GM23248 (cell line): Measurements from ENCODE around the gene ADAM33. TPM values are rescaled to one million over a fixed set of nuclear protein-coding genes. Genes with fewer than 3 reads are reported as not detected.

Experiments used
- DNase-seq: peaks from one replicate; pipeline ENCODE4 v3.0.0-alpha.2; 2015
- H2AFZ ChIP-seq: fragments of 200-600 bp; sonication (generic); 2 replicates; pipeline ENCODE4 v1.6.1; 2016; ENCODE audit warnings: antibody characterized with exemption
- H3F3A ChIP-seq: fragments of 200-600 bp; sonication (generic); 2 replicates; pipeline ENCODE4 v1.6.1; 2016; ENCODE audit warnings: mild to moderate bottlenecking, antibody characterized with exemption, mixed run types; ENCODE audit not compliant: insufficient read depth
- H3K27ac ChIP-seq: fragments of 200-600 bp; sonication (generic); 2 replicates; pipeline ENCODE4 v1.5.1; 2016; ENCODE audit warnings: mild to moderate bottlenecking
- H3K27me3 ChIP-seq: fragments of 200-600 bp; sonication (generic); replicated peaks from 2 replicates; pipeline ENCODE4 v1.6.1; 2016; ENCODE audit warnings: mild to moderate bottlenecking; ENCODE audit not compliant: insufficient read depth
- H3K36me3 ChIP-seq: fragments of 200-600 bp; sonication (generic); 2 replicates; pipeline ENCODE4 v1.6.1; 2016; ENCODE audit warnings: low read depth, mild to moderate bottlenecking
- H3K4me1 ChIP-seq: fragments of 200-600 bp; sonication (generic); 2 replicates; pipeline ENCODE4 v1.6.1; 2016; ENCODE audit warnings: mild to moderate bottlenecking; ENCODE audit not compliant: insufficient read depth
- H3K4me2 ChIP-seq: fragments of 200-600 bp; sonication (generic); one replicate; pipeline ENCODE4 v1.6.1; 2016; ENCODE audit warnings: mild to moderate bottlenecking; ENCODE audit not compliant: unreplicated experiment
- H3K4me3 ChIP-seq: fragments of 200-600 bp; sonication (generic); 2 replicates; pipeline ENCODE4 v1.5.1; 2016; ENCODE audit warnings: mild to moderate bottlenecking
- H3K79me2 ChIP-seq: fragments of 200-600 bp; sonication (generic); 2 replicates; pipeline ENCODE4 v1.6.1; 2016; ENCODE audit warnings: mild to moderate bottlenecking; ENCODE audit not compliant: insufficient read depth
- H3K9ac ChIP-seq: fragments of 200-600 bp; sonication (generic); 2 replicates; pipeline ENCODE4 v1.6.1; 2016; ENCODE audit warnings: mild to moderate bottlenecking
- H3K9me2 ChIP-seq: fragments of 200-600 bp; sonication (generic); 2 replicates; pipeline ENCODE4 v1.6.1; 2016; ENCODE audit warnings: mixed run types, mild to moderate bottlenecking, moderate library complexity; ENCODE audit not compliant: insufficient read depth
- H3K9me3 ChIP-seq: fragments of 200-600 bp; sonication (generic); one replicate; pipeline ENCODE4 v1.6.1; 2017; ENCODE audit warnings: low read depth
- H4K20me1 ChIP-seq: fragments of 200-600 bp; sonication (generic); 2 replicates; pipeline ENCODE4 v1.6.0; 2016; ENCODE audit not compliant: insufficient read depth
- EZH2 ChIP-seq: fragments of 200-600 bp; sonication (generic); IDR thresholded peaks from 2 replicates; pipeline ENCODE4 v1.6.1; 2018; ENCODE audit warnings: antibody characterized with exemption, mild to moderate bottlenecking; ENCODE audit not compliant: insufficient read depth, poor library complexity, severe bottlenecking
- EZH2phosphoT487 ChIP-seq: fragments of 200-600 bp; sonication (generic); IDR thresholded peaks from 2 replicates; pipeline ENCODE4 v1.6.1; 2018; ENCODE audit warnings: antibody characterized with exemption, moderate library complexity, mild to moderate bottlenecking, low read depth; ENCODE audit not compliant: insufficient read depth
- WGBS, 2 experiments: methylation state at CpG; one replicate each; pipeline ENCODE4 v1.1.6; 2015 to 2017; ENCODE audit warnings: low lambda C conversion rate in 2 of 2, low coverage in 1 of 2; ENCODE audit errors: missing lambda C conversion rate in 2 of 2; 5-methylcytosine and 5-hydroxymethylcytosine counted together
- in situ Hi-C: fragments of 300-500 bp; cut with MboI; formaldehyde crosslinking; loops from 2 replicates; pipeline ENCODE4 v1.15.0; 2020
- polyA plus RNA-seq: library from polyadenylated mRNA; unstranded; fragments of >200 nt; fragmentation: Nextera tagmentation; extraction: Ambion mirVana; gene quantifications from 2 replicates; pipeline ENCODE4 v1.2.1, GENCODE V29; 2016
- total RNA-seq: library from RNA; depleted of rRNA; stranded (reverse); fragments of >200 nt; shearing (Covaris generic); gene quantifications from 2 replicates; pipeline ENCODE4 v1.2.3, GENCODE V29; 2014

The ADAM33 gene
- total and polyA plus RNA-seq, 2 experiments from 2014 or later = 22.6 to 53.1 TPM

DNA sequence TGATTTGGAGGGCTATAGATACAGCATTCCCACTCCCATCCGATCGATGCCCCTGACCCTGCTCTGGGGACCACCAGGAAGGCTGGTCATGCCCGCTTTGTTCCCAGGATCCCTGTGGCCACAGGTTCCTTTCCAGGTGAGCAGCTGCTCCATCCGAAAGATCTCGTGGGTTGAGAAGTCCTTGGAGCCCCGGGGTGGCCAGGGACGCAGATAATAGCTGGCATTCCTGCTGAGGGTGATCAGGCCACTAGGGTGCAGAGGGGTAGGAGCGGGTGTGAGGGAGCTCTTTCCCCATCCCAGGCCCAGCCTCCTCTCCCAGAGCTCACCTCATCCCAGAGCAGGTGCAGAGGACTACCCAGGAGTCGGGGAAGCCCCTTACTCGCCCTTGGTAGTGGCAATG, 7.4 kb downstream of the ADAM33 start:
- Histone ChIP-seq H3K4me2 (no peak overlapping the region), H3K27me3 (no peaks in the 10 kb centered on the region), H3K9ac (no peak overlapping the region), H3K4me1 (peaks cover 36% of the 10 kb centered on the region), H2AFZ (no peak overlapping the region), H4K20me1 (no peaks in the 10 kb centered on the region), H3K9me2 (no peaks in the 10 kb centered on the region), H3K4me3 (no peak overlapping the region), H3K79me2 (no peaks in the 10 kb centered on the region), H3K36me3 (no peaks in the 10 kb centered on the region), H3K27ac (no peak overlapping the region), H3K9me3 (no peaks in the 10 kb centered on the region), H3F3A (0 out of 2 replicates have a peak, but pooled peaks cover 3% of the 10 kb centered on the region)
- in situ Hi-C loops = no loop called here
- no peak for DNase-seq
- no peak for TF ChIP-seq EZH2phosphoT487
- TF ChIP-seq EZH2 = no peak
- 85 to 86% methylated on average over 10 of the region's 10 CpGs for WGBS, 2 experiments

DNA sequence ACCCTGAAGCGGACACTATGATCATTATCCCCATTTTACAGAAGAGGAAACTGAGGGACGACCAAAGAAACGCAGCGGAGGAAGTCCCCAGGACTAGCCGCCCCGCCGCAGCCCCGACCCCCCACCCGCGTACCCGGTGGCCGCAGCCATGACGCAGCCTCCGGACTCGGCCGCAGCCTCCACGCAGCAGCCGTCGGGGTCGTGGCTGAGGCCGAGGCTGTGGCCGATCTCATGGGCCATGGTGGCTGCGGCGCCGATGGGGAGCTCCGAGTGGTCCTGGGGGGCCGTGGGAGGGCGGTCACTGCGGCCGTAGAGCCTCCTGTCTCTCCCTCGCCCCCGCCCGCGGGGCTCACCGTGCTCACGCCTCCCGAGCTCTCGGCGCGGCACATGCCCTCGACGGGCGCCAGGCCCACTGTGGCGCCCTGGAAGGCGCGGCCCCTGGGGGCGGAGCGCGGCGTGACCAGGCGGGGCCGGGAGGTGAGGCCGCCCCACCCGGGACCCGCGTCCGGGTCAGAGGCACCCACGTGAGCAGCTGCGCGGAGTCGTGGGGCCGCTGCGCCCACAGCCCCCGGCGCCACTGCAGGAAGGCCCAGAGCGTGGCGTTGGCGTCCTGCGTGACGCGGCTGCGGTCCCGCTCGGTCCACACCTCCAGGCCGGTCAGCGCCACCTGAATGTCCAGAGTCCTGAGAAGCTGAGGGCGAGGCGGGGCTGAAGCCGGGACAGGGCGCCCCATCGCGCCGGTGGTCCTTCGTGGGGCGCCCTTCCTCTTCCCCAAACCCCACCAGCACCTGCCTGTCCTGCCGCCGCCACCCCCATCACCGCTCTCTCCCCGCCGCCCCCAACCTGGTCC, 8.4 kb downstream of the ADAM33 start:
- WGBS, 2 experiments = 89 to 98% methylated on average over 35 to 85 of the region's 90 CpGs
- in situ Hi-C loops = no loop called here

DNA sequence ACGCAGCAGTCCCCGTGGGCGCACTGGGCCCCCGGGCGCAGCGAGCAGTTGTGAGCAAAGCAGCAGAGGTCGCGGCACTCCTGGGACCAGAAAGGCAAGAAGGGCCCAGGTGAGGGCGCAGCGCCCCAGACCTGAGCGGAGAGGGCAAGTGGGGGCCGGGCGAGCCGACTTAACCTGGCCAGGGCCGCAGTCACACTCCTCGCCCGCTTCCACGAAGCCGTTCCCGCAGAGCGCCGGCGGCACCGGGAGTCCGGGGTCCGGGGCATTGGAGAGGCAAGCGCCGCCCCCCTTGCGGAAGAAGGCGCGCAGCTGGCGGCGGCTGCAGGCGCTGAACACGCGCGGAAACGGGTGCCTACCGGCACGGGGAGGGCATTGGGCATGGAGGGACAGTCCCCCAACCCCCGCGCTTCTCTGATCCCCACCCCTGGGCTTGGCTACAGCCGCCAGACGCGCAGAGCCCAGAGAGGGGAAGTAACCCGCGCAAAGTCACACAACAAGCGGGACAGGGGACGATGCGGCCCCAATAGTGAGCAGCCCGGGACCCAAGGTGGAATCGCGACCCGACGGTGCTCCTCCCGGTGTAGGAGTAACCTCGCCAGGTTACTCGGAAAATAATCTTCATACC, 9.2 kb downstream of the ADAM33 start:
- Histone ChIP-seq H3K4me1 (peaks cover 18% of the 10 kb centered on the region; the same call in 1 of the 2 replicates), H3K27me3 (no peaks in the 10 kb centered on the region), H3K9me2 (no peaks in the 10 kb centered on the region), H2AFZ (no peak overlapping the region), H3K4me2 (no peak overlapping the region), H3K9ac (no peak overlapping the region), H3K79me2 (no peaks in the 10 kb centered on the region), H3K27ac (no peak overlapping the region), H3F3A (no peaks in the 10 kb centered on the region), H3K9me3 (no peaks in the 10 kb centered on the region), H3K4me3 (no peak overlapping the region), H4K20me1 (no peaks in the 10 kb centered on the region), H3K36me3 (no peaks in the 10 kb centered on the region)
- TF ChIP-seq EZH2 = no peak
- no peak for TF ChIP-seq EZH2phosphoT487
- WGBS, 2 experiments = 86 to 87% methylated on average over 48 to 58 of the region's 58 CpGs
- in situ Hi-C loops = no loop called here
- DNase-seq = no peak

More for the DNA sequence above, 8.4 kb downstream of the ADAM33 start:
- no peak for DNase-seq
- TF ChIP-seq EZH2phosphoT487 (no peak), EZH2 (no peak)
- Histone ChIP-seq H3K9me3 (no peaks in the 10 kb centered on the region), H4K20me1 (no peaks in the 10 kb centered on the region), H3K9ac (no peak overlapping the region), H3K27ac (no peak overlapping the region), H3K4me3 (no peak overlapping the region), H3K27me3 (no peaks in the 10 kb centered on the region), H3F3A (0 out of 2 replicates have a peak, but pooled peaks cover under 1% of the 10 kb centered on the region), H3K36me3 (no peaks in the 10 kb centered on the region), H3K9me2 (no peaks in the 10 kb centered on the region), H2AFZ (no peak overlapping the region), H3K4me2 (no peak overlapping the region), H3K4me1 (peaks cover 26% of the 10 kb centered on the region), H3K79me2 (no peaks in the 10 kb centered on the region)

DNA sequence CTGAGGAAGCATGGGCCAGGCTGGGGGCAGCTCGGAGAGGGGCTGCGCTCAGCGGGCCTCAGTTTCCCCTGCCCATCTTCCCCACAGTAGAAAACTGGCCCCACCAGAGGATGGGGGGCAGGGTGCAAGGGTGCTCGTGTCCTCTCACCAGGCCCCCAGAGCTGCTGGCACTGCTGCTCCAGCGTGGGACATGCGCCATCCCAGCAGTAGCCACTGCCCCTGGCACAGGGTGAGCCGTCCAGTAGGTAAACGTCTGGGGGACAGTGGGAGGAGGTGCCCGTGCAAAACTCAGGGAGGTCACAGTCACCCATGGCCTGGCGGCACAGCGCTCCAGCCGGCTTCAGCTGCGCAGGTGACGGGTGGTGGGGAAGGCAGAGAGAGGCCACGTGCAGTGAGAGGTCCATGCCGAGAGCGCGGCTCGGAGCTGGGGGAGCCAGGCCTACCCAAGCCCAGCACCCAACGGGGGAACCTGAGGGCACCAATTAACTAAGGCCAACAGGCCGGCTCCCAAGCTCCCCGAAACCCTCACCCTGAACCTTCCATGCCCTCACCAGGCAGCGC, 9.7 kb downstream of the ADAM33 start:
- TF ChIP-seq EZH2 = no peak
- TF ChIP-seq EZH2phosphoT487 = no peak
- WGBS, 2 experiments = 87 to 89% methylated on average over 12 to 23 of the region's 23 CpGs
- Histone ChIP-seq H3K27ac (no peak overlapping the region), H2AFZ (no peak overlapping the region), H3K36me3 (no peaks in the 10 kb centered on the region), H3F3A (no peaks in the 10 kb centered on the region), H3K4me2 (no peak overlapping the region), H3K79me2 (no peaks in the 10 kb centered on the region), H3K9me2 (no peaks in the 10 kb centered on the region), H3K4me1 (peaks cover 12% of the 10 kb centered on the region; the same call in 1 of the 2 replicates), H3K9ac (no peak overlapping the region), H3K4me3 (no peak overlapping the region), H3K27me3 (no peaks in the 10 kb centered on the region), H3K9me3 (no peaks in the 10 kb centered on the region), H4K20me1 (no peaks in the 10 kb centered on the region)
- in situ Hi-C loops = no loop called here
- DNase-seq = no peak
